SK-N-SH (cell line): ENCODE results near the gene PDLIM4. TPM values are rescaled to one million over a fixed set of nuclear protein-coding genes. Genes with fewer than 3 reads are reported as not detected.

Experiments used
- CTCF ChIA-PET: fragments of 300-600, 350-600 bp; formaldehyde crosslinking; extraction: SDS; loops from one replicate; lab custom pipeline; 2021; lab: Yijun Ruan, JAX
- POLR2A ChIA-PET: fragments of 350-600 bp; sonication (Branson Sonifier 250); formaldehyde crosslinking; extraction: SDS; loops from one replicate; lab custom pipeline; 2020; ENCODE audit warnings: antibody characterized with exemption, inconsistent platforms; lab: Yijun Ruan, JAX
- DNase-seq: peaks from one replicate; pipeline ENCODE4 v3.0.0; 2012
- H2AFZ ChIP-seq: fragments of 200-600 bp; sonication (generic); 2 replicates; pipeline ENCODE4 v1.8.1; 2016; ENCODE audit warnings: antibody characterized with exemption, mild to moderate bottlenecking, low read depth
- H3F3A ChIP-seq: fragments of 200-600 bp; sonication (generic); replicated peaks from 2 replicates; pipeline ENCODE3; 2016; ENCODE audit warnings: antibody characterized with exemption, mild to moderate bottlenecking; ENCODE audit not compliant: insufficient read depth
- H3K27ac ChIP-seq, 2 experiments: fragments of 200-500 bp in 1 of 2; fragments of 200-600 bp in 1 of 2; sonication (Bioruptor generic) in 1 of 2; sonication (generic), shearing (Covaris generic) in 1 of 2; 2 replicates each; pipeline versions ENCODE4 v1.5.1 to v1.6.1; 2014 to 2016; ENCODE audit warnings: low read depth in 2 of 2, inconsistent platforms in 1 of 2, low read length in 1 of 2, mild to moderate bottlenecking in 1 of 2, mixed read lengths in 1 of 2
- H3K27me3 ChIP-seq: fragments of 200-600 bp; sonication (generic), shearing (Covaris generic); 2 replicates; pipeline ENCODE4 v1.6.1; 2016; ENCODE audit warnings: mixed run types; ENCODE audit not compliant: insufficient read depth
- H3K36me3 ChIP-seq, 2 experiments: fragments of 200-500 bp in 1 of 2; fragments of 200-600 bp in 1 of 2; sonication (Bioruptor generic) in 1 of 2; sonication (generic) in 1 of 2; replicated peaks in 1 of 2; 2 replicates each; pipeline versions ENCODE3 to v1.5.1; 2014 to 2016; ENCODE audit warnings: low read length in 1 of 2, mild to moderate bottlenecking in 1 of 2; ENCODE audit not compliant: insufficient read depth in 2 of 2, control insufficient read depth in 1 of 2
- H3K4me1 ChIP-seq, 2 experiments: fragments of 200-500 bp in 1 of 2; fragments of 200-600 bp in 1 of 2; sonication (Bioruptor generic) in 1 of 2; sonication (generic), shearing (Covaris generic) in 1 of 2; 2 replicates each; pipeline versions ENCODE4 v1.5.1 to v1.6.1; 2014 to 2016; ENCODE audit warnings: low read depth in 1 of 2, low read length in 1 of 2, mixed run types in 1 of 2; ENCODE audit not compliant: insufficient read depth in 2 of 2, control insufficient read depth in 1 of 2
- H3K4me2 ChIP-seq: fragments of 200-600 bp; sonication (generic), shearing (Covaris generic); 2 replicates; pipeline ENCODE4 v1.6.1; 2017; ENCODE audit warnings: mixed run types
- H3K4me3 ChIP-seq, 2 experiments: fragments of 200-500 bp in 1 of 2; fragments of 200-600 bp in 1 of 2; sonication (Bioruptor generic) in 1 of 2; sonication (generic), shearing (Covaris generic) in 1 of 2; 2 replicates each; pipeline versions ENCODE4 v1.5.1 to v1.8.1; 2014 to 2016; ENCODE audit warnings: low read depth in 2 of 2, inconsistent platforms in 1 of 2, low read length in 1 of 2, mild to moderate bottlenecking in 1 of 2, mixed read lengths in 1 of 2, moderate library complexity in 1 of 2
- H3K79me2 ChIP-seq: fragments of 200-600 bp; sonication (generic); 2 replicates; pipeline ENCODE4 v1.8.1; 2017; ENCODE audit warnings: mild to moderate bottlenecking; ENCODE audit not compliant: insufficient read depth
- H3K9ac ChIP-seq: fragments of 200-600 bp; sonication (generic); 2 replicates; pipeline ENCODE4 v1.6.1; 2017; ENCODE audit warnings: mixed run types
- H3K9me2 ChIP-seq: fragments of 200-600 bp; sonication (generic); 2 replicates; pipeline ENCODE4 v1.6.1; 2017; ENCODE audit warnings: mixed run types
- H3K9me3 ChIP-seq: fragments of 200-600 bp; sonication (generic); 2 replicates; pipeline ENCODE4 v1.6.1; 2017; ENCODE audit warnings: mixed run types, mild to moderate bottlenecking, moderate library complexity
- H4K20me1 ChIP-seq: fragments of 200-600 bp; sonication (generic); 2 replicates; pipeline ENCODE4 v1.6.1; 2017; ENCODE audit warnings: mild to moderate bottlenecking, mixed run types; ENCODE audit not compliant: insufficient read depth
- CHD2 ChIP-seq: fragments of 150-350 bp; IDR thresholded peaks from 2 replicates; pipeline ENCODE4 v1.6.1; 2018; ENCODE audit warnings: low read length; ENCODE audit not compliant: partially characterized antibody
- EZH2phosphoT487 ChIP-seq: fragments of 200-600 bp; sonication (generic); IDR thresholded peaks from 2 replicates; pipeline ENCODE4 v1.6.1; 2017; ENCODE audit warnings: low read depth, mixed run types, mild to moderate bottlenecking, antibody characterized with exemption, moderate library complexity, borderline replicate concordance
- GATA2 ChIP-seq: sonication (generic); formaldehyde crosslinking; IDR thresholded peaks from 2 replicates; pipeline ENCODE4 v1.5.0; 2020; ENCODE audit warnings: mild to moderate bottlenecking, missing genetic modification reagents
- POLR2AphosphoS5 ChIP-seq: IDR thresholded peaks from 2 replicates; pipeline ENCODE4 v1.6.1; 2012; ENCODE audit warnings: low read depth, low read length
- REST ChIP-seq: IDR thresholded peaks from 2 replicates; pipeline ENCODE4 v1.6.1; 2012; ENCODE audit warnings: mild to moderate bottlenecking, low read depth, low read length, moderate library complexity
- RXRA ChIP-seq: IDR thresholded peaks from 2 replicates; pipeline ENCODE4 v1.4.0; 2012; ENCODE audit warnings: low read depth, mild to moderate bottlenecking, borderline replicate concordance
- SIN3A ChIP-seq: IDR thresholded peaks from 2 replicates; pipeline ENCODE4 v1.6.1; 2012; ENCODE audit warnings: low read depth, mild to moderate bottlenecking, low read length, moderate library complexity, borderline replicate concordance
- TAF1 ChIP-seq: IDR thresholded peaks from 2 replicates; pipeline ENCODE4 v1.6.1; 2012; ENCODE audit warnings: low read depth, mild to moderate bottlenecking, low read length, moderate library complexity, borderline replicate concordance
- USF2 ChIP-seq: fragments of 150-350 bp; IDR thresholded peaks from 2 replicates; pipeline ENCODE4 v1.6.1; 2017; ENCODE audit warnings: antibody characterized with exemption, low read length, low read depth, borderline replicate concordance
- ZBTB33 ChIP-seq: IDR thresholded peaks from 2 replicates; pipeline ENCODE4 v1.4.0; 2012; ENCODE audit warnings: low read depth, borderline replicate concordance
- WGBS: methylation state at CpG from one replicate; pipeline ENCODE4 v1.1.6; 2017; ENCODE audit warnings: low lambda C conversion rate; 5-methylcytosine and 5-hydroxymethylcytosine counted together
- polyA plus RNA-seq, 3 experiments: library from polyadenylated mRNA; depleted of rRNA; stranded (reverse); fragments of >200 nt; gene quantifications; 2 replicates each; pipeline ENCODE4 v1.2.3, GENCODE V29; 2012
- TF ChIP-seq, protein P1 (sequence below): IDR thresholded peaks from 2 replicates; pipeline ENCODE4 v1.4.0; 2012; ENCODE audit warnings: low read depth

Gene PDLIM4
- polyA plus RNA-seq, 1 of the 3 experiments (the other 2 are of a cell fraction): 57.1 TPM

- DNase-seq: no peak
- Histone ChIP-seq H3K4me1 (peaks cover 15 to 22% of the 10 kb centered on the region in 2 experiments; a peak in 3 of 4 replicates), H2AFZ (no peak overlapping the region), H3K79me2 (peaks cover 40% of the 10 kb centered on the region), H3K4me3 (no peak overlapping the region), H3K27ac (no peak overlapping the region), H3F3A (no peaks in the 10 kb centered on the region), H3K9me3 (no peaks in the 10 kb centered on the region), H3K9me2 (no peaks in the 10 kb centered on the region), H3K4me2 (no peak overlapping the region), H3K9ac (no peak overlapping the region), H3K27me3 (no peaks in the 10 kb centered on the region), H4K20me1 (peaks cover 4% of the 10 kb centered on the region), H3K36me3 (peaks cover 0 to 4% of the 10 kb centered on the region in 2 experiments)
- CTCF ChIA-PET: interaction anchor here (1.8 to 2.0 kb wide), 2 partner anchors 9 to 19 kb away, joined by 6 to 8 read pairs; partner anchors contain the start of gene P4HA2
- 96% methylated on average over 5 of the region's 6 CpGs for WGBS
- TF ChIP-seq POLR2AphosphoS5 (no peak), REST (no peak), RXRA (no peak), SIN3A (no peak), CHD2 (no peak), USF2 (no peak), GATA2 (CRISPR knock-in tag) (no peak), EZH2phosphoT487 (no peak), ZBTB33 (no peak), TAF1 (no peak)
- TF ChIP-seq, protein P1, sequence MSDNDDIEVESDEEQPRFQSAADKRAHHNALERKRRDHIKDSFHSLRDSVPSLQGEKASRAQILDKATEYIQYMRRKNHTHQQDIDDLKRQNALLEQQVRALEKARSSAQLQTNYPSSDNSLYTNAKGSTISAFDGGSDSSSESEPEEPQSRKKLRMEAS: no peak
- POLR2A ChIA-PET: interaction anchor here (0.6 kb wide), 1 partner anchor 67 kb away, joined by 3 read pairs; no protein-coding TSS in a partner anchor
Measured at GRCh38 chr5:132219289-132219970, 38.1 kb upstream of the PDLIM4 start.
